ENCODE data around the gene PEX10.

Gene PEX10

GRCh38 chr1:2427976-2428375, 15.6 kb upstream of the PEX10 start:
- peaks cover 0 to 21% (median 2%) of the 10 kb centered on the region in 3 experiments for H3K27me3 ChIP-seq (ENCODE audit: control insufficient read depth in 3 of 3, insufficient read depth in 3 of 3, low read depth in 1 of 3, low read length in 3 of 3)
- no peak overlapping the region for H3K4me3 ChIP-seq (ENCODE audit: low read length in 2 of 2)
- H3K23ac ChIP-seq (ENCODE audit: low read depth, low read length, poor library complexity) = peak overlapping the region; percentile 65
- H2BK15ac ChIP-seq (ENCODE audit: low read length) = peak overlapping the region; percentile 100
- peaks cover 5 to 10% of the 10 kb centered on the region in 2 donors for H3K9me3 ChIP-seq (replicated peaks in 1 of 2; ENCODE audit: control insufficient read depth in 2 of 2, insufficient read depth in 1 of 2, low read depth in 1 of 2, low read length in 2 of 2)
- H3K4me2 ChIP-seq (ENCODE audit: insufficient read depth, low read length, poor library complexity, severe bottlenecking) = no peak overlapping the region
- peak overlapping the region; percentile 99 for H2AK5ac ChIP-seq (ENCODE audit: low read depth, low read length)
- H2BK120ac ChIP-seq (ENCODE audit: low read depth, low read length) = peak overlapping the region; percentile 96
- H3K79me1 ChIP-seq (ENCODE audit: low read depth, low read length) = no peaks in the 10 kb centered on the region
- H3K9ac ChIP-seq (ENCODE audit: low read depth, low read length, poor library complexity) = no peak overlapping the region
- H4K91ac ChIP-seq (ENCODE audit: low read depth, low read length, poor library complexity) = peak overlapping the region; percentile 85
- DNase-seq (ENCODE audit: low spot score) = no peak
- peak overlapping the region; percentile 56 for H3K14ac ChIP-seq (ENCODE audit: low read length)
- H3K4me1 ChIP-seq (ENCODE audit: control insufficient read depth in 2 of 2, insufficient read depth in 1 of 2, low read depth in 1 of 2, low read length in 2 of 2) = peaks cover 25 to 26% of the 10 kb centered on the region in 2 donors
- peak overlapping the region; percentile 97 for H2BK12ac ChIP-seq (ENCODE audit: low read length)
- no peaks in the 10 kb centered on the region for H3K36me3 ChIP-seq (replicated peaks in 1 of 2; ENCODE audit: control insufficient read depth in 2 of 2, insufficient read depth in 2 of 2, low read length in 2 of 2)
- H3K18ac ChIP-seq (ENCODE audit: low read length) = no peak overlapping the region
- peak overlapping the region; percentile 17 for H3K4ac ChIP-seq (ENCODE audit: low read length)
- no peak overlapping the region for H2AFZ ChIP-seq (ENCODE audit: low read length)
- H2BK5ac ChIP-seq (ENCODE audit: low read length) = peak overlapping the region; percentile 94
- no CpG with 5 or more reads among the region's 10 CpGs for WGBS, 2 donors (ENCODE audit: extremely low coverage in 2 of 2, insufficient read length in 2 of 2, insufficient replicate concordance in 1 of 2)
- no peak overlapping the region for H3K27ac ChIP-seq (replicated peaks; ENCODE audit: low read length)
- H4K8ac ChIP-seq (ENCODE audit: low read depth, low read length) = no peak overlapping the region

- no peak for DNase-seq (ENCODE audit: low spot score)
- Histone ChIP-seq H3K4me3 (ENCODE audit: low read length in 2 of 2) (no peak overlapping the region), H3K4me1 (ENCODE audit: control insufficient read depth in 2 of 2, insufficient read depth in 1 of 2, low read depth in 1 of 2, low read length in 2 of 2) (peaks cover 16 to 17% of the 10 kb centered on the region in 2 donors), H3K14ac (ENCODE audit: low read length) (peak overlapping the region; percentile 56), H2BK15ac (ENCODE audit: low read length) (peak overlapping the region; percentile 100), H2BK5ac (ENCODE audit: low read length) (peak overlapping the region; percentile 94), H3K4me2 (ENCODE audit: insufficient read depth, low read length, poor library complexity, severe bottlenecking) (no peak overlapping the region), H3K27me3 (ENCODE audit: control insufficient read depth in 3 of 3, insufficient read depth in 3 of 3, low read depth in 1 of 3, low read length in 3 of 3) (peaks cover 0 to 15% (median 2%) of the 10 kb centered on the region in 3 experiments), H3K27ac (replicated peaks; ENCODE audit: low read length) (no peak overlapping the region), H3K18ac (ENCODE audit: low read length) (peak overlapping the region; percentile 94), H2BK12ac (ENCODE audit: low read length) (peak overlapping the region; percentile 97), H3K36me3 (replicated peaks in 1 of 2; ENCODE audit: control insufficient read depth in 2 of 2, insufficient read depth in 2 of 2, low read length in 2 of 2) (no peaks in the 10 kb centered on the region), H3K9ac (ENCODE audit: low read depth, low read length, poor library complexity) (no peak overlapping the region), H3K23ac (ENCODE audit: low read depth, low read length, poor library complexity) (peak overlapping the region; percentile 93), H4K8ac (ENCODE audit: low read depth, low read length) (peak overlapping the region; percentile 92), H2AFZ (ENCODE audit: low read length) (peak overlapping the region; percentile 73), H4K91ac (ENCODE audit: low read depth, low read length, poor library complexity) (peak overlapping the region; percentile 72), H3K79me1 (ENCODE audit: low read depth, low read length) (no peaks in the 10 kb centered on the region), H2AK5ac (ENCODE audit: low read depth, low read length) (peak overlapping the region; percentile 99), H3K9me3 (replicated peaks in 1 of 2; ENCODE audit: control insufficient read depth in 2 of 2, insufficient read depth in 1 of 2, low read depth in 1 of 2, low read length in 2 of 2) (peaks cover 5 to 10% of the 10 kb centered on the region in 2 donors), H2BK120ac (ENCODE audit: low read depth, low read length) (peak overlapping the region; percentile 96), H3K4ac (ENCODE audit: low read length) (peak overlapping the region; percentile 53)
- no CpG with 5 or more reads among the region's 18 CpGs for WGBS, 2 donors (ENCODE audit: extremely low coverage in 2 of 2, insufficient read length in 2 of 2, insufficient replicate concordance in 1 of 2)
These were observed 14.7 kb upstream of the PEX10 start for GRCh38 chr1:2427051-2427450.

- Histone ChIP-seq H3K9ac (ENCODE audit: low read depth, low read length, poor library complexity) (peak overlapping the region; percentile 70), H3K9me3 (replicated peaks in 1 of 2; ENCODE audit: control insufficient read depth in 2 of 2, insufficient read depth in 1 of 2, low read depth in 1 of 2, low read length in 2 of 2) (peaks cover 5 to 10% of the 10 kb centered on the region in 2 donors), H3K27ac (replicated peaks; ENCODE audit: low read length) (no peak overlapping the region), H3K36me3 (replicated peaks in 1 of 2; ENCODE audit: control insufficient read depth in 2 of 2, insufficient read depth in 2 of 2, low read length in 2 of 2) (no peaks in the 10 kb centered on the region), H3K4ac (ENCODE audit: low read length) (peak overlapping the region; percentile 26), H3K14ac (ENCODE audit: low read length) (peak overlapping the region; percentile 56), H3K4me3 (ENCODE audit: low read length in 2 of 2) (no peak overlapping the region), H2BK5ac (ENCODE audit: low read length) (peak overlapping the region; percentile 94), H3K4me2 (ENCODE audit: insufficient read depth, low read length, poor library complexity, severe bottlenecking) (no peak overlapping the region), H3K27me3 (ENCODE audit: control insufficient read depth in 3 of 3, insufficient read depth in 3 of 3, low read depth in 1 of 3, low read length in 3 of 3) (peaks cover 0 to 12% (median 2%) of the 10 kb centered on the region in 3 experiments), H2BK120ac (ENCODE audit: low read depth, low read length) (peak overlapping the region; percentile 91), H2AK5ac (ENCODE audit: low read depth, low read length) (peak overlapping the region; percentile 99), H2BK15ac (ENCODE audit: low read length) (peak overlapping the region; percentile 100), H3K18ac (ENCODE audit: low read length) (peak overlapping the region; percentile 94), H3K79me1 (ENCODE audit: low read depth, low read length) (no peaks in the 10 kb centered on the region), H2BK12ac (ENCODE audit: low read length) (peak overlapping the region; percentile 58), H3K23ac (ENCODE audit: low read depth, low read length, poor library complexity) (peak overlapping the region; percentile 93), H2AFZ (ENCODE audit: low read length) (peak overlapping the region; percentile 73), H4K8ac (ENCODE audit: low read depth, low read length) (peak overlapping the region; percentile 43), H4K91ac (ENCODE audit: low read depth, low read length, poor library complexity) (peak overlapping the region; percentile 72), H3K4me1 (ENCODE audit: control insufficient read depth in 2 of 2, insufficient read depth in 1 of 2, low read depth in 1 of 2, low read length in 2 of 2) (peaks cover 11 to 12% of the 10 kb centered on the region in 2 donors)
- WGBS, 2 donors (ENCODE audit: extremely low coverage in 2 of 2, insufficient read length in 2 of 2, insufficient replicate concordance in 1 of 2) = no CpG with 5 or more reads among the region's 18 CpGs
- no peak for DNase-seq (ENCODE audit: low spot score)
These were observed 14.2 kb upstream of the PEX10 start for GRCh38 chr1:2426540-2426939.

GRCh38 chr1:2425892-2426291, 13.5 kb upstream of the PEX10 start:
- no peak for DNase-seq (ENCODE audit: low spot score)
- H4K8ac ChIP-seq (ENCODE audit: low read depth, low read length) = no peak overlapping the region
- no peak overlapping the region for H3K4me2 ChIP-seq (ENCODE audit: insufficient read depth, low read length, poor library complexity, severe bottlenecking)
- peak overlapping the region; percentile 97 for H2AK5ac ChIP-seq (ENCODE audit: low read depth, low read length)
- peak overlapping the region; percentile 94 for H2BK5ac ChIP-seq (ENCODE audit: low read length)
- H3K9me3 ChIP-seq (replicated peaks in 1 of 2; ENCODE audit: control insufficient read depth in 2 of 2, insufficient read depth in 1 of 2, low read depth in 1 of 2, low read length in 2 of 2) = peaks cover 5 to 10% of the 10 kb centered on the region in 2 donors
- peaks cover 0 to 9% (median 2%) of the 10 kb centered on the region in 3 experiments for H3K27me3 ChIP-seq (ENCODE audit: control insufficient read depth in 3 of 3, insufficient read depth in 3 of 3, low read depth in 1 of 3, low read length in 3 of 3)
- no peaks in the 10 kb centered on the region for H3K79me1 ChIP-seq (ENCODE audit: low read depth, low read length)
- no peak overlapping the region for H3K4me3 ChIP-seq (ENCODE audit: low read length in 2 of 2)
- no peak overlapping the region for H3K27ac ChIP-seq (replicated peaks; ENCODE audit: low read length)
- no CpG with 5 or more reads among the region's 11 CpGs for whole genome bisulfite sequencing, 2 donors (ENCODE audit: extremely low coverage in 2 of 2, insufficient read length in 2 of 2, insufficient replicate concordance in 1 of 2)
- H4K91ac ChIP-seq (ENCODE audit: low read depth, low read length, poor library complexity) = no peak overlapping the region
- no peak overlapping the region for H3K9ac ChIP-seq (ENCODE audit: low read depth, low read length, poor library complexity)
- H2BK15ac ChIP-seq (ENCODE audit: low read length) = peak overlapping the region; percentile 100
- peaks cover 5 to 7% of the 10 kb centered on the region in 2 donors for H3K4me1 ChIP-seq (ENCODE audit: control insufficient read depth in 2 of 2, insufficient read depth in 1 of 2, low read depth in 1 of 2, low read length in 2 of 2)
- H3K23ac ChIP-seq (ENCODE audit: low read depth, low read length, poor library complexity) = no peak overlapping the region
- no peak overlapping the region for H2BK120ac ChIP-seq (ENCODE audit: low read depth, low read length)
- peak overlapping the region; percentile 94 for H3K18ac ChIP-seq (ENCODE audit: low read length)
- H3K4ac ChIP-seq (ENCODE audit: low read length) = no peak overlapping the region
- H3K14ac ChIP-seq (ENCODE audit: low read length) = peak overlapping the region; percentile 31
- no peaks in the 10 kb centered on the region for H3K36me3 ChIP-seq (replicated peaks in 1 of 2; ENCODE audit: control insufficient read depth in 2 of 2, insufficient read depth in 2 of 2, low read length in 2 of 2)
- peak overlapping the region; percentile 13 for H2AFZ ChIP-seq (ENCODE audit: low read length)
- H2BK12ac ChIP-seq (ENCODE audit: low read length) = no peak overlapping the region
